ENCODE measurements around the gene POTEI.
"Not testable (repeated sequence)": the region's sequence is repeated elsewhere in the genome, so short reads cannot be mapped to it uniquely, and the experiment has no call there.

Gene POTEI

GRCh38 chr2:130509228-130509627 lies at the start of gene POTEI:
Gene POTEI (minus strand): TSS chr2:130509328. CDS start chr2:130509235, 93 bp downstream.
- not testable (repeated sequence) for H3K9ac ChIP-seq (ENCODE audit: low read length in 2 of 2); H3K27me3 ChIP-seq (ENCODE audit: control insufficient read depth in 1 of 2, insufficient read depth in 2 of 2, low read length in 2 of 2); H3K9me3 ChIP-seq (ENCODE audit: control insufficient read depth in 2 of 2, low read length in 2 of 2); H3K4me1 ChIP-seq (ENCODE audit: control insufficient read depth, insufficient read depth, low read length); H3K27ac ChIP-seq (ENCODE audit: low read length); H3K4me3 ChIP-seq (ENCODE audit: low read length in 2 of 2); H3K36me3 ChIP-seq (ENCODE audit: control insufficient read depth in 2 of 2, insufficient read depth in 2 of 2, low read length in 2 of 2)

GRCh38 chr2:130556441-130556840 lies 47.3 kb upstream of the POTEI start:
- H3K27me3 ChIP-seq (ENCODE audit: control insufficient read depth in 1 of 2, insufficient read depth in 2 of 2, low read length in 2 of 2); H3K4me1 ChIP-seq (ENCODE audit: control insufficient read depth, insufficient read depth, low read length); H3K9me3 ChIP-seq (ENCODE audit: control insufficient read depth in 2 of 2, low read length in 2 of 2); H3K27ac ChIP-seq (ENCODE audit: low read length); H3K9ac ChIP-seq (ENCODE audit: low read length in 2 of 2); H3K4me3 ChIP-seq (ENCODE audit: low read length in 2 of 2); H3K36me3 ChIP-seq (ENCODE audit: control insufficient read depth in 2 of 2, insufficient read depth in 2 of 2, low read length in 2 of 2): not testable (repeated sequence)

DNA sequence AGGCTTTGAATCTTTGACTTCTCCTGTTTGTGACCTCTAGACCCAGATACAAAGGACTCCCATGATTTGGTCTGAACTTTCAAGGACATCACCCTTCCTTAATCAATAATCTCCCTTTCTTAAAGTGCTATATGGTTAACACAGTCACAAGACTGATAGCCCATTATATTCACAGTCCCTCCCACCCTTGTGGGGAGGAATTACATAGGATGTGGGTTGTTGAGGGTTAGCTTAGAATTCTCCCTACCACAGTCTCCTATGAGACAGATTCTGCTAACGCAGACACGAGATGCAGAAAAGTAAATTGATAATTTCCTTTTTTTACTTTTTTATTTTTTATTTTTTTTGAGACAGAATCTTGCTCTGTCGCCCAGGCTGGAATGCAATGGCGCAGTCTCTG lies 45.0 kb upstream of the POTEI start:
- not testable (repeated sequence) for H3K4me3 ChIP-seq (ENCODE audit: low read length in 2 of 2); H3K9me3 ChIP-seq (ENCODE audit: control insufficient read depth in 2 of 2, low read length in 2 of 2); H3K27ac ChIP-seq (ENCODE audit: low read length); H3K36me3 ChIP-seq (ENCODE audit: control insufficient read depth in 2 of 2, insufficient read depth in 2 of 2, low read length in 2 of 2); H3K4me1 ChIP-seq (ENCODE audit: control insufficient read depth, insufficient read depth, low read length); H3K9ac ChIP-seq (ENCODE audit: low read length in 2 of 2); H3K27me3 ChIP-seq (ENCODE audit: control insufficient read depth in 1 of 2, insufficient read depth in 2 of 2, low read length in 2 of 2)

DNA sequence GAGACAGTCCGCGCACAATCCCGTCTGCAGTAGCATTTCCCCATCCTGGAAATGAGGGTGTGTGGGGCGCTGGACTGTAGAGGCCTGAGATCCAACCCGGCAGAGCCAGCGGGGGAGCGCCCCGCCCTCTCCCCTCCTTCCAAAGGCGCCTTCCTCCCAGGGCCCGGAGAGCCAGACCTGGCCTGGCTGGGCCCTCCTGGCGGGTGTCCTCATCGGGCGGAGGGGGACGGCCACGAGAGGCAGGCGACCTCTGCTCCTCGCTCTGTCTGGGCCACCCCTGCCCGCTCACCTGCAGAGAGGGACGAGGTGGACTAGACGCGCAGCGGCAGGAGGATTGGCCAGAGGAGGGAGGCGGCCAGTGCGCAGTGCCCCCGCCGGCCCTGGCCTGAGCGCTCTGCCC lies 40.3 kb upstream of the POTEI start:
- not testable (repeated sequence) for H3K9me3 ChIP-seq (ENCODE audit: control insufficient read depth in 2 of 2, low read length in 2 of 2); H3K9ac ChIP-seq (ENCODE audit: low read length in 2 of 2); H3K27me3 ChIP-seq (ENCODE audit: control insufficient read depth in 1 of 2, insufficient read depth in 2 of 2, low read length in 2 of 2); H3K4me3 ChIP-seq (ENCODE audit: low read length in 2 of 2); H3K4me1 ChIP-seq (ENCODE audit: control insufficient read depth, insufficient read depth, low read length); H3K36me3 ChIP-seq (ENCODE audit: control insufficient read depth in 2 of 2, insufficient read depth in 2 of 2, low read length in 2 of 2); H3K27ac ChIP-seq (ENCODE audit: low read length)

DNA sequence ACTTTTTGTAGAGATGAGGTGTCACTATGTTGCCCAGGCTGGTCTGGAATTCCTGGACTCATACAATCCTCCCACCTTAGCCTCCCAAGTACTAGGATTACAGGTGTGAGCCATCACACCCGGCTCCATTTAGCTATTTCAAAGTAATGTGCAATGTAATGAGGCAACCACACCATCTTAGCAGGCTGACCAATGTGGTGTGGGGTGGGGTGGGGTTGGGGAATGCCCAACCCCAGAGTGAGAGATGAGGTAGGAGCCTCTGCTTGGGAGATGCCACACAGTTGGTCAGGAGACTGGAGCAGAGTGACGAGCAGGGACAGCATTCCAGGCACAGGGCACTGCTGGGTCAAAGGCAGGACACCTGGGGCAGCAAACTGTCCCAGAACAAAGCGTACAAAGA lies 39.3 kb upstream of the POTEI start:
- H3K36me3 ChIP-seq (ENCODE audit: control insufficient read depth in 2 of 2, insufficient read depth in 2 of 2, low read length in 2 of 2); H3K9ac ChIP-seq (ENCODE audit: low read length in 2 of 2); H3K9me3 ChIP-seq (ENCODE audit: control insufficient read depth in 2 of 2, low read length in 2 of 2): not testable (repeated sequence)

GRCh38 chr2:130544978-130545377 lies 35.9 kb upstream of the POTEI start:
- not testable (repeated sequence) for H3K4me1 ChIP-seq (ENCODE audit: control insufficient read depth, insufficient read depth, low read length); H3K27ac ChIP-seq (ENCODE audit: low read length); H3K9ac ChIP-seq (ENCODE audit: low read length in 2 of 2); H3K36me3 ChIP-seq (ENCODE audit: control insufficient read depth in 2 of 2, insufficient read depth in 2 of 2, low read length in 2 of 2); H3K9me3 ChIP-seq (ENCODE audit: control insufficient read depth in 2 of 2, low read length in 2 of 2); H3K27me3 ChIP-seq (ENCODE audit: control insufficient read depth in 1 of 2, insufficient read depth in 2 of 2, low read length in 2 of 2); H3K4me3 ChIP-seq (ENCODE audit: low read length in 2 of 2)

More for the DNA sequence above, 39.3 kb upstream of the POTEI start:
- H3K4me1 ChIP-seq (ENCODE audit: control insufficient read depth, insufficient read depth, low read length); H3K27ac ChIP-seq (ENCODE audit: low read length); H3K4me3 ChIP-seq (ENCODE audit: low read length in 2 of 2); H3K27me3 ChIP-seq (ENCODE audit: control insufficient read depth in 1 of 2, insufficient read depth in 2 of 2, low read length in 2 of 2): not testable (repeated sequence)

- H3K27ac ChIP-seq (ENCODE audit: low read length); H3K36me3 ChIP-seq (ENCODE audit: control insufficient read depth in 2 of 2, insufficient read depth in 2 of 2, low read length in 2 of 2); H3K4me3 ChIP-seq (ENCODE audit: low read length in 2 of 2); H3K4me1 ChIP-seq (ENCODE audit: control insufficient read depth, insufficient read depth, low read length); H3K27me3 ChIP-seq (ENCODE audit: control insufficient read depth in 1 of 2, insufficient read depth in 2 of 2, low read length in 2 of 2); H3K9ac ChIP-seq (ENCODE audit: low read length in 2 of 2); H3K9me3 ChIP-seq (ENCODE audit: control insufficient read depth in 2 of 2, low read length in 2 of 2): not testable (repeated sequence)
These were observed 34.8 kb upstream of the POTEI start for GRCh38 chr2:130543785-130544528.

DNA sequence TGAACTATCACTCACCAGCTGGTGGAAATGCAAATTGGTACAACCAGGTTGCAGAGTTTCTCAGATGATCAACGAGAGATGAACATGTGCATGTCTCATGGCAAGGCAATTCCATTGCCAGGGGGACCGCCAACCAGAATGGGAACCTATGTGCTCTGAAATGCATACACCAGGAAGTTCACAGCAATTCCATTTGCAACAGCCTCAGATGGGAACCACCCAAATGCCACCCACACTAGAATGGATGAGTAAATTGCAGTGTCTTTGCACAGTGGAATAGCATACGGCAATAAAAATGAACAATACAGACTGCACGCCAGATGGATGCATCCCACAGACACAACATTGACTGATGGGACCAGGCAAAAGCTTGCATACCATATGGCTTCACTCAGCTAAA lies 33.7 kb upstream of the POTEI start:
- H3K4me1 ChIP-seq (ENCODE audit: control insufficient read depth, insufficient read depth, low read length); H3K9me3 ChIP-seq (ENCODE audit: control insufficient read depth in 2 of 2, low read length in 2 of 2); H3K36me3 ChIP-seq (ENCODE audit: control insufficient read depth in 2 of 2, insufficient read depth in 2 of 2, low read length in 2 of 2); H3K4me3 ChIP-seq (ENCODE audit: low read length in 2 of 2); H3K9ac ChIP-seq (ENCODE audit: low read length in 2 of 2); H3K27ac ChIP-seq (ENCODE audit: low read length); H3K27me3 ChIP-seq (ENCODE audit: control insufficient read depth in 1 of 2, insufficient read depth in 2 of 2, low read length in 2 of 2): not testable (repeated sequence)

GRCh38 chr2:130538271-130538670 lies 29.1 kb upstream of the POTEI start:
- not testable (repeated sequence) for H3K9ac ChIP-seq (ENCODE audit: low read length in 2 of 2); H3K9me3 ChIP-seq (ENCODE audit: control insufficient read depth in 2 of 2, low read length in 2 of 2); H3K36me3 ChIP-seq (ENCODE audit: control insufficient read depth in 2 of 2, insufficient read depth in 2 of 2, low read length in 2 of 2); H3K4me3 ChIP-seq (ENCODE audit: low read length in 2 of 2); H3K4me1 ChIP-seq (ENCODE audit: control insufficient read depth, insufficient read depth, low read length); H3K27me3 ChIP-seq (ENCODE audit: control insufficient read depth in 1 of 2, insufficient read depth in 2 of 2, low read length in 2 of 2); H3K27ac ChIP-seq (ENCODE audit: low read length)

- not testable (repeated sequence) for H3K36me3 ChIP-seq (ENCODE audit: control insufficient read depth in 2 of 2, insufficient read depth in 2 of 2, low read length in 2 of 2); H3K9ac ChIP-seq (ENCODE audit: low read length in 2 of 2); H3K4me1 ChIP-seq (ENCODE audit: control insufficient read depth, insufficient read depth, low read length); H3K9me3 ChIP-seq (ENCODE audit: control insufficient read depth in 2 of 2, low read length in 2 of 2); H3K4me3 ChIP-seq (ENCODE audit: low read length in 2 of 2); H3K27ac ChIP-seq (ENCODE audit: low read length); H3K27me3 ChIP-seq (ENCODE audit: control insufficient read depth in 1 of 2, insufficient read depth in 2 of 2, low read length in 2 of 2)
These were observed 27.5 kb upstream of the POTEI start for GRCh38 chr2:130536654-130537053.

DNA sequence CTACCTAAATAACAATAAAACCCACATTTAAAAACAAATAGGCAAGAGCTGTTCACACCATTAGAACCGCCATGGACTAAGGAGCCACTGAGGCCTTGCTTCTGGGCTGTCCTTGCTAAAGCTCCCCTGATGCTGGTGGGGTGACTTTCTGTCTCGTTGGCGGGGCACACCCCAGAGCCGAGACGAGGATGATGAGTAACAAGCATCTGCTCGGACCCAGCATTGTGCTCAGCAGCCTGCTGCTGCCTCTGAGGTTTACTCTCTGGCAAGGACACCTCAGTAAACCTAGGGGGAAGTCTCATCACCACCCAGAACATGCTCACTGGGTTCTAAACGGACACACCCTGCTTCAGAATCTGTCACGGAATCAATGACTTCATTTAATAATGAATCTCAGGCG lies 22.5 kb upstream of the POTEI start:
- not testable (repeated sequence) for H3K9ac ChIP-seq (ENCODE audit: low read length in 2 of 2); H3K4me3 ChIP-seq (ENCODE audit: low read length in 2 of 2); H3K27me3 ChIP-seq (ENCODE audit: control insufficient read depth in 1 of 2, insufficient read depth in 2 of 2, low read length in 2 of 2); H3K9me3 ChIP-seq (ENCODE audit: control insufficient read depth in 2 of 2, low read length in 2 of 2); H3K4me1 ChIP-seq (ENCODE audit: control insufficient read depth, insufficient read depth, low read length); H3K36me3 ChIP-seq (ENCODE audit: control insufficient read depth in 2 of 2, insufficient read depth in 2 of 2, low read length in 2 of 2); H3K27ac ChIP-seq (ENCODE audit: low read length)
